T-helper 22 cell (primary cell): ENCODE measurements around the gene PRPF39.
"Not testable (repeated sequence)": the region's sequence is repeated elsewhere in the genome, so short reads cannot be mapped to it uniquely, and the experiment has no call there.

Experiments used
- DNase-seq: peaks from one replicate; pipeline ENCODE4 v3.0.0-alpha.2; 2020; ENCODE audit warnings: low read depth

Gene PRPF39

GRCh38 chr14:45136399-45136798 is 52.5 kb downstream of the PRPF39 start:
- DNase-seq, result no peak

GRCh38 chr14:45140661-45141187 is 56.8 kb downstream of the PRPF39 start:
- no peak for DNase-seq

GRCh38 chr14:45142083-45142482 is 58.2 kb downstream of the PRPF39 start:
- DNase-seq, result not testable (repeated sequence)

- no peak for DNase-seq
These were observed 60.7 kb downstream of the PRPF39 start for GRCh38 chr14:45144658-45145057.

- DNase-seq, result no peak
These were observed 61.3 kb downstream of the PRPF39 start for GRCh38 chr14:45145214-45145613.

GRCh38 chr14:45149602-45150001 is 65.7 kb downstream of the PRPF39 start:
- no peak for DNase-seq

GRCh38 chr14:45150386-45150890 is 66.5 kb downstream of the PRPF39 start:
- DNase-seq, result no peak

- no peak for DNase-seq
These were observed 72.2 kb downstream of the PRPF39 start for GRCh38 chr14:45156067-45156466.
